ENCODE measurements around the gene HTRA2.

The HTRA2 gene

GRCh38 chr2:74532222-74532621 lies 2.5 kb downstream of the HTRA2 start:
- Histone ChIP-seq H3K9ac (no peak overlapping the region), H3K27me3 (ENCODE audit: insufficient read depth, low read depth) (no peaks in the 10 kb centered on the region), H3K4me3 (IDR thresholded peaks at IDR 0.05; ENCODE audit: insufficient read depth, low read depth, low read length) (no peak overlapping the region), H4K20me1 (ENCODE audit: insufficient read depth) (no peaks in the 10 kb centered on the region), H3K4me2 (no peak overlapping the region), H3K36me3 (ENCODE audit: insufficient read depth) (no peaks in the 10 kb centered on the region; the same call in 1 of the 2 replicates), H3K4me1 (ENCODE audit: low read depth, poor library complexity, severe bottlenecking) (peaks cover 22% of the 10 kb centered on the region), H2AFZ (ENCODE audit: low read depth) (no peak overlapping the region), H3K27ac (no peak overlapping the region), H3K79me2 (ENCODE audit: insufficient read depth, low read depth) (peaks cover 30% of the 10 kb centered on the region)
- TF ChIP-seq, protein P1, sequence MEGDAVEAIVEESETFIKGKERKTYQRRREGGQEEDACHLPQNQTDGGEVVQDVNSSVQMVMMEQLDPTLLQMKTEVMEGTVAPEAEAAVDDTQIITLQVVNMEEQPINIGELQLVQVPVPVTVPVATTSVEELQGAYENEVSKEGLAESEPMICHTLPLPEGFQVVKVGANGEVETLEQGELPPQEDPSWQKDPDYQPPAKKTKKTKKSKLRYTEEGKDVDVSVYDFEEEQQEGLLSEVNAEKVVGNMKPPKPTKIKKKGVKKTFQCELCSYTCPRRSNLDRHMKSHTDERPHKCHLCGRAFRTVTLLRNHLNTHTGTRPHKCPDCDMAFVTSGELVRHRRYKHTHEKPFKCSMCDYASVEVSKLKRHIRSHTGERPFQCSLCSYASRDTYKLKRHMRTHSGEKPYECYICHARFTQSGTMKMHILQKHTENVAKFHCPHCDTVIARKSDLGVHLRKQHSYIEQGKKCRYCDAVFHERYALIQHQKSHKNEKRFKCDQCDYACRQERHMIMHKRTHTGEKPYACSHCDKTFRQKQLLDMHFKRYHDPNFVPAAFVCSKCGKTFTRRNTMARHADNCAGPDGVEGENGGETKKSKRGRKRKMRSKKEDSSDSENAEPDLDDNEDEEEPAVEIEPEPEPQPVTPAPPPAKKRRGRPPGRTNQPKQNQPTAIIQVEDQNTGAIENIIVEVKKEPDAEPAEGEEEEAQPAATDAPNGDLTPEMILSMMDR (conservative IDR thresholded peaks at IDR 0.05; ENCODE audit: low read depth, low read length): peak; percentile 51; the same call in 1 of the 2 replicates

DNA sequence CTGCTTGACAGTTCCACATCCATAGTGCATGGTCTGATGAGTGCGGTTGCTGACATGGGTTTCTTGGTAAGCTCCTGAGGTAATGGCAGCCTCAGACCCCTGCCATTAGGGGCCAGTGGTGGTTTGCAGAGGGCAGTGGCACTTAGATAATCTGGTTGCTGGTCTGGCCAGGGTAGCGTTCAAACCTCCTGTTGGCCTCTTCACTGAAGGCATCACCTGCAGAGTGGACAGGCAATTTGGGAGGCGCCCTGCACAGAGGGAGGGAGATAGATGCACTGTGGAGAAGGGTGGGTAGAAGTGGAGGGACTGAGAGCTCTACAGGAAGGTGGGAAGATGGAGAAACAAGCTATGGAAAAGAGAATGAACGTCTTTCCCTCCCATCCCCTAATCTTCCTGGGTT lies 3.7 kb downstream of the HTRA2 start:
- Histone ChIP-seq H3K27me3 (ENCODE audit: insufficient read depth, low read depth) (no peaks in the 10 kb centered on the region; the same call in 1 of the 2 replicates), H3K36me3 (ENCODE audit: insufficient read depth) (no peaks in the 10 kb centered on the region), H4K20me1 (ENCODE audit: insufficient read depth) (no peaks in the 10 kb centered on the region), H3K9ac (no peak overlapping the region), H3K4me2 (no peak overlapping the region), H3K4me1 (ENCODE audit: low read depth, poor library complexity, severe bottlenecking) (peaks cover 13% of the 10 kb centered on the region), H2AFZ (ENCODE audit: low read depth) (no peak overlapping the region), H3K4me3 (IDR thresholded peaks at IDR 0.05; ENCODE audit: insufficient read depth, low read depth, low read length) (no peak overlapping the region), H3K79me2 (ENCODE audit: insufficient read depth, low read depth) (peaks cover 18% of the 10 kb centered on the region), H3K27ac (no peak overlapping the region)
- TF ChIP-seq, protein P1 (conservative IDR thresholded peaks at IDR 0.05; ENCODE audit: low read depth, low read length): no peak

GRCh38 chr2:74534411-74534810 lies 4.7 kb downstream of the HTRA2 start:
- no peaks in the 10 kb centered on the region for H4K20me1 ChIP-seq (ENCODE audit: insufficient read depth)
- no peaks in the 10 kb centered on the region; the same call in 1 of the 2 replicates for H3K27me3 ChIP-seq (ENCODE audit: insufficient read depth, low read depth)
- H3K4me2 ChIP-seq: no peak overlapping the region
- H3K4me1 ChIP-seq (ENCODE audit: low read depth, poor library complexity, severe bottlenecking): peaks cover 12% of the 10 kb centered on the region
- H2AFZ ChIP-seq (ENCODE audit: low read depth): no peak overlapping the region
- H3K9ac ChIP-seq: no peak overlapping the region
- no peak overlapping the region for H3K27ac ChIP-seq
- TF ChIP-seq, protein P1 (conservative IDR thresholded peaks at IDR 0.05; ENCODE audit: low read depth, low read length): no peak
- H3K79me2 ChIP-seq (ENCODE audit: insufficient read depth, low read depth): peaks cover 8% of the 10 kb centered on the region; the same call in 1 of the 2 replicates
- H3K4me3 ChIP-seq (IDR thresholded peaks at IDR 0.05; ENCODE audit: insufficient read depth, low read depth, low read length): no peak overlapping the region
- H3K36me3 ChIP-seq (ENCODE audit: insufficient read depth): no peaks in the 10 kb centered on the region

DNA sequence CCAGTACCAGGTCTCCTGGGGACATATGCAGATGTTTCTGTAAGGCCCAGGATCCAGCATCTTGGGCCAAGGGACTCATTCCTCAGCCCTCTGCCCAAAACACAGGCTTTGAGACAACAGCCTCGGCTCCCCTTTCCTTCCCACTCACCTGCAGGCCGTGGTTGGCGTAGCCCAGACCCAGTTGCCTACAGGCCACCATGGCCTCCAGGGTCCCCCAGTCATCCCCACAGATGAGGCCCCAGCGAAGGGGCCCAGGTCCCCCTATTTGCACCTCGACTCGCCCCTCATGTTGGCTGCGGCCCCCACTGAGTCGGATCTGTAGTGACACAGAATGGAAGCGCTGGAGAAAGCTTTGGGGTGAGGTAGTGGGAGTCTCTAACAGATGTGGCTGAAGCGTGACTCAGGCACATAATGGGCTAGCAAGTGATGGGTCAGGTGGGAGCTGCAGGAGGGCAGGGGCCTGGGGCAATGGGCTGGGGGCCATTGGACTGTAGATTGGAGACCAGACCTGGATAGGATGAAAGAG lies 5.8 kb downstream of the HTRA2 start:
- Histone ChIP-seq H3K36me3 (ENCODE audit: insufficient read depth) (no peaks in the 10 kb centered on the region), H3K9ac (no peak overlapping the region), H4K20me1 (ENCODE audit: insufficient read depth) (no peaks in the 10 kb centered on the region), H3K4me1 (ENCODE audit: low read depth, poor library complexity, severe bottlenecking) (peaks cover 12% of the 10 kb centered on the region), H3K79me2 (ENCODE audit: insufficient read depth, low read depth) (0 out of 2 replicates have a peak, but pooled peaks cover 8% of the 10 kb centered on the region), H3K4me3 (IDR thresholded peaks at IDR 0.05; ENCODE audit: insufficient read depth, low read depth, low read length) (no peak overlapping the region), H2AFZ (ENCODE audit: low read depth) (no peak overlapping the region), H3K4me2 (no peak overlapping the region), H3K27me3 (ENCODE audit: insufficient read depth, low read depth) (no peaks in the 10 kb centered on the region; the same call in 1 of the 2 replicates), H3K27ac (no peak overlapping the region)
- TF ChIP-seq, protein P1 (conservative IDR thresholded peaks at IDR 0.05; ENCODE audit: low read depth, low read length): no peak
